Thyroid gland (tissue), 4 donors: ENCODE measurements around the gene PDXK. TPM values are rescaled to one million over a fixed set of nuclear protein-coding genes. Genes with fewer than 3 reads are reported as not detected.

Experiments used
- DNase-seq, 2 donors: peaks; one replicate each; pipeline ENCODE4 v3.0.0-alpha.2; 2019
- H3K27ac ChIP-seq, 3 donors: fragments of 200-600 bp; sonication (generic); 1 replicate in 2 of 3; 2 replicates in 1 of 3; pipeline ENCODE4 v1.5.1; 2016 to 2019; ENCODE audit warnings: mild to moderate bottlenecking in 1 of 3, moderate library complexity in 1 of 3
- H3K27me3 ChIP-seq: fragments of 200-600 bp; sonication (generic); one replicate; pipeline ENCODE4 v1.5.1; 2019
- H3K36me3 ChIP-seq, 2 donors: fragments of 200-600 bp; sonication (generic); one replicate each; pipeline ENCODE4 v1.5.1; 2016 to 2019
- H3K4me1 ChIP-seq, 2 donors: fragments of 200-600 bp; sonication (generic); one replicate each; pipeline ENCODE4 v1.5.1; 2017 to 2019
- H3K4me3 ChIP-seq, 3 donors: fragments of 200-600 bp; sonication (generic); replicated peaks in 1 of 3; 1 replicate in 2 of 3; 2 replicates in 1 of 3; pipeline ENCODE4 v1.5.1; 2016; ENCODE audit warnings: mild to moderate bottlenecking in 1 of 3
- H3K9me3 ChIP-seq: fragments of 200-600 bp; sonication (generic); one replicate; pipeline ENCODE4 v1.5.1; 2017
- POLR2A ChIP-seq, 2 donors: fragments of 450-650 bp; IDR thresholded peaks; one replicate each; pipeline ENCODE4 v1.6.1; 2017; ENCODE audit warnings: antibody characterized with exemption in 2 of 2, mild to moderate bottlenecking in 2 of 2, moderate library complexity in 1 of 2
- WGBS, 2 donors: methylation state at CpG; one replicate each; pipeline ENCODE4 v1.1.5; 2017; 5-methylcytosine and 5-hydroxymethylcytosine counted together
- intact Hi-C: fragments of 100-400 bp; cut with DNase I; formaldehyde crosslinking; loops from one replicate; pipeline ENCODE4 v1.15.1; 2023
- total RNA-seq, 4 donors: library from RNA; depleted of rRNA; stranded (reverse); fragments of >200 nt; gene quantifications; one replicate each; pipeline ENCODE4 v1.2.3, GENCODE V29; 2016
- TF ChIP-seq, protein P1 (sequence below), 6 experiments: fragments of 200-600 bp in 3 of 6; fragments of 450-650 bp in 3 of 6; sonication (generic) in 3 of 6; IDR thresholded peaks; one replicate each; pipeline ENCODE4 v1.5.1; 2016 to 2019; ENCODE audit warnings: antibody characterized with exemption in 6 of 6, mild to moderate bottlenecking in 2 of 6, inconsistent platforms in 1 of 6, moderate library complexity in 1 of 6

Gene PDXK
- total RNA-seq, 4 donors from 2014 or later, result 70.6 to 95.5 (median 92.4) TPM

DNA sequence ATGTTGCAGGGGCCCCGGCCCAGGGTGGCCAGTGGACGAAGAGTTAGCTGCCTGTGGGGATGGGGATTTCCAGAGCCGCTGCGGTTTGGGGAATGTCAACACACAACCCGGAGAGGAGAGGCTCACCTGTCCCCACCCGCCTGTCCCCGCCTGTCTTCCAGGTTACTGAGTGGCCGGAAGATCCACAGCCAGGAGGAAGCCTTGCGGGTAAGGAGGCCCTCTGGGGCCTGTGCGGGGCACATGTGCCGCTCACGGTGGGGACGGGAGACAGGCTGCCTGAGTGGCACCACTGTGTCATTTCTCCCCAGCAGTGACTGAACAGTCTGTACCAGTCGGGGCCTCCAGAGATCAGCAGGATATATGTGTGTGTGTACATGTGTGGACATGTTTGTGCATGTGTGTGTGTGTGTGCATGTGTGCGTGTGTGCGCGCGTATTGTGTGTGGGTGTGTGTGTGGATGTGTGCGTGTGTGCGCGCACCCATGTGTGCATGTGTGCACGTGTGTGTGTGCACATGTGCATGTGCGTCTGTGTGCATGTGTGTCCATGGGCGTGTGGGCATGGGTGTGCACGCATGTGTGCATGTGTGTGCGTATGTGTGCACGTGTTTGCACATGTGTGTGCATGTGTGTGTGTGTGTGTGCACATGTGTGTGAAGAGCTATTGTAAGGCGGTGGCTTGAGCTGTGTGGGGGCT, 31.6 kb downstream of the PDXK start:
- peaks cover 53 to 67% of the 10 kb centered on the region in 2 donors for H3K36me3 ChIP-seq
- no peaks in the 10 kb centered on the region for H3K4me1 ChIP-seq
- H3K4me3 ChIP-seq, result no peak overlapping the region
- intact Hi-C loops, result no loop called here
- H3K9me3 ChIP-seq, result no peaks in the 10 kb centered on the region
- 85 to 88% methylated on average over 20 to 28 of the region's 28 CpGs for whole genome bisulfite sequencing, 2 donors
- no peak for TF ChIP-seq POLR2A (IDR thresholded peaks at IDR 0.05)
- H3K27ac ChIP-seq, result no peak overlapping the region
- no peaks in the 10 kb centered on the region for H3K27me3 ChIP-seq
- no peak for DNase-seq

DNA sequence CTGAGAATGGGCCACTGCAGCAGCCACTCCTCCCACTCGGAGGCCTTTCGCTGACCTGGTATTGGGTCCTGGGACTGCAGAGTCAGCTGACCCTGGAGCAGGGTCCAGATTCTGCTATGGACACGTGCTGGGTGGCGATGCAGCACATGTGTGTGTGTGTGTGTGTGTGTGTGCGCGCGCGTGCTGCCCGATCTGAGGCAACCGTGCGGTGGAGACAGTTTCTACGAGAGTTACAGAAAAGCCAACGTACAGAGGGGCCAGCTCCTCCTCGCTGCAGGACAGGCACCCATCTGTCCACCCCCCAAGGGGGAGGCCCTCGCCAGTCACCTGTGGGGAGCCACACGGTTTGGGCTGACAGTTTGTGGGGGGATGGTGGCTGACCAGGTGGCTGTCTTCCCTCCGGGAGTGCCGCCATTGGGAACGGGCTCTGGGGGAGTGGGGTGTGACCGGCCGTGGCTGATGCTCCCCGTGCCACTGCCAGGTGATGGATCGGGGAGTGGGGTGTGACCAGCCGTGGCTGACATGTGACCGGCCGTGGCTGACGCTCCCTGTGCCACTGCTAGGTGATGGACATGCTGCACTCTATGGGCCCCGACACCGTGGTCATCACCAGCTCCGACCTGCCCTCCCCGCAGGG, 33.1 kb downstream of the PDXK start:
- Histone ChIP-seq H3K9me3 (no peaks in the 10 kb centered on the region), H3K4me1 (no peaks in the 10 kb centered on the region), H3K36me3 (peaks cover 58 to 67% of the 10 kb centered on the region in 2 donors), H3K27ac (no peak overlapping the region), H3K27me3 (no peaks in the 10 kb centered on the region), H3K4me3 (no peak overlapping the region)
- 94 to 95% methylated on average over 11 to 20 of the region's 31 CpGs for WGBS, 2 donors
- TF ChIP-seq, protein P1, sequence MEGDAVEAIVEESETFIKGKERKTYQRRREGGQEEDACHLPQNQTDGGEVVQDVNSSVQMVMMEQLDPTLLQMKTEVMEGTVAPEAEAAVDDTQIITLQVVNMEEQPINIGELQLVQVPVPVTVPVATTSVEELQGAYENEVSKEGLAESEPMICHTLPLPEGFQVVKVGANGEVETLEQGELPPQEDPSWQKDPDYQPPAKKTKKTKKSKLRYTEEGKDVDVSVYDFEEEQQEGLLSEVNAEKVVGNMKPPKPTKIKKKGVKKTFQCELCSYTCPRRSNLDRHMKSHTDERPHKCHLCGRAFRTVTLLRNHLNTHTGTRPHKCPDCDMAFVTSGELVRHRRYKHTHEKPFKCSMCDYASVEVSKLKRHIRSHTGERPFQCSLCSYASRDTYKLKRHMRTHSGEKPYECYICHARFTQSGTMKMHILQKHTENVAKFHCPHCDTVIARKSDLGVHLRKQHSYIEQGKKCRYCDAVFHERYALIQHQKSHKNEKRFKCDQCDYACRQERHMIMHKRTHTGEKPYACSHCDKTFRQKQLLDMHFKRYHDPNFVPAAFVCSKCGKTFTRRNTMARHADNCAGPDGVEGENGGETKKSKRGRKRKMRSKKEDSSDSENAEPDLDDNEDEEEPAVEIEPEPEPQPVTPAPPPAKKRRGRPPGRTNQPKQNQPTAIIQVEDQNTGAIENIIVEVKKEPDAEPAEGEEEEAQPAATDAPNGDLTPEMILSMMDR (IDR thresholded peaks at IDR 0.05), result no peak
- TF ChIP-seq POLR2A (IDR thresholded peaks at IDR 0.05), result no peak
- intact Hi-C loops, result no loop called here
- DNase-seq, result no peak

DNA sequence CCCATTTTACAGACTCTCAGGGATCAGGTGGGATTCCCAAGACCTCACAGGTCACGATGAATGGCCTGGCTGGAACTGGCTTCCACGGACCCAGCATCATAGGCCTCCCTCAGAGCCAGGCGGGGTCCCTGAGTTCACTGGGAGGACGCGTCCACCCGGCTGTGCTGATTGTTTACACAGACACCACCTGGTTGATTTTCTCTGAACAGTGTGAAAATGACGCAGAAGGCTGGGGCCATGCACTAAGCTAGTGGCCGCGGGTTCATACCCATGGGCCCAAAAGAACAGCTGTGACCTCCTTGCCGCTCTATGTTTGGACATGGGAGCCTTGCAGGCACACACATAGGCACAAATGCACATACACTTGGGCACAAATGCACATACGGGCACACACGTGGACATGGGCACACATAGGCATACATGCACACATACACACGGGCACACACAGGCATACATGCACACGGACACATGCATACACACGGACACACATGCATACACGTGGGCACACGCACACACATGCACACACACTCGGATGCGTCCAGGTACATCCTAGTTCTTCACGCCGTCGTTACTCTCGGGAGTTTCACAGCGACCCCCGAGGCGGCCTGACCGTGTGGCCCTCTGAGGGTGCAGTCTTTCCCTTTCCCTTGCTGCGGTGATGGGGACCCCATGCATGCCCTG, 34.0 kb downstream of the PDXK start:
- TF ChIP-seq POLR2A (IDR thresholded peaks at IDR 0.05), result no peak
- TF ChIP-seq, protein P1 (IDR thresholded peaks at IDR 0.05), result no peak
- DNase-seq, result no peak
- H3K36me3 ChIP-seq, result peaks cover 58 to 61% of the 10 kb centered on the region in 2 donors
- H3K27me3 ChIP-seq, result no peaks in the 10 kb centered on the region
- intact Hi-C loops, result no loop called here
- H3K4me1 ChIP-seq, result peaks cover 0 to 5% of the 10 kb centered on the region in 2 donors
- no peak overlapping the region for H3K27ac ChIP-seq
- no peaks in the 10 kb centered on the region for H3K9me3 ChIP-seq
- H3K4me3 ChIP-seq, result no peak overlapping the region
- 94 to 97% methylated on average over 22 to 26 of the region's 28 CpGs for WGBS, 2 donors

DNA sequence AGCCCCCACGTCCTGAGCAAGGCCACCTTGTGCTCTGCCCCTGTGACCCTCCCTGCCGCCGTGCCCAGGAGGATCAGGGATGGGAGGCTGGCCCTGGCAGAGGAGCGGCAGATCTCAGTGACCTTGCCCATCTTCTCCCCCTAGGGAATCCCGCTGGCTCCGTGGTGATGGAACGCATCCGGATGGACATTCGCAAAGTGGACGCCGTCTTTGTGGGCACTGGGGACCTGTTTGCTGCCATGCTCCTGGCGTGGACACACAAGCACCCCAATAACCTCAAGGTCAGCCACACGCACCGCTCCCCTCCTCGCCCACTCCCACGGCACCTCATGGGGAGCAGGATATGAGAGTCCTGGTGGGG, 34.5 kb downstream of the PDXK start:
- H3K9me3 ChIP-seq, result no peaks in the 10 kb centered on the region
- intact Hi-C loops, result no loop called here
- 94 to 95% methylated on average over 12 to 15 of the region's 16 CpGs for WGBS, 2 donors
- peaks cover 0 to 5% of the 10 kb centered on the region in 2 donors for H3K4me1 ChIP-seq
- H3K4me3 ChIP-seq, result no peak overlapping the region
- TF ChIP-seq, protein P1 (IDR thresholded peaks at IDR 0.05), result no peak
- no peak for TF ChIP-seq POLR2A (IDR thresholded peaks at IDR 0.05)
- H3K27ac ChIP-seq, result no peak overlapping the region
- no peaks in the 10 kb centered on the region for H3K27me3 ChIP-seq
- peaks cover 58% of the 10 kb centered on the region in 2 donors for H3K36me3 ChIP-seq
- DNase-seq, result no peak

- WGBS, 2 donors, result 84 to 93% methylated on average over 8 to 24 of the region's 26 CpGs
- intact Hi-C loops, result no loop called here
These were observed 36.2 kb downstream of the PDXK start for GRCh38 chr21:43754948-43755781.

More at GRCh38 chr21:43754948-43755781, 36.2 kb downstream of the PDXK start:
- no peak for DNase-seq
- TF ChIP-seq POLR2A (IDR thresholded peaks at IDR 0.05), result no peak
- TF ChIP-seq, protein P1 (IDR thresholded peaks at IDR 0.05), result no peak
- H3K9me3 ChIP-seq, result no peaks in the 10 kb centered on the region
- no peak overlapping the region for H3K4me3 ChIP-seq
- no peak overlapping the region for H3K27ac ChIP-seq
- H3K4me1 ChIP-seq, result peaks cover 0 to 5% of the 10 kb centered on the region in 2 donors
- H3K27me3 ChIP-seq, result no peaks in the 10 kb centered on the region
- peaks cover 47 to 57% of the 10 kb centered on the region in 2 donors for H3K36me3 ChIP-seq
